ENCODE measurements around the gene CCDC188. TPM values are rescaled to one million over a fixed set of nuclear protein-coding genes. Genes with fewer than 3 reads are reported as not detected.

Gene CCDC188
- total and polyA plus RNA-seq, 9 of the 15 experiments (the other 6 are each of a cell fraction or from before 2014, with no cell fraction given), result not detected

DNA sequence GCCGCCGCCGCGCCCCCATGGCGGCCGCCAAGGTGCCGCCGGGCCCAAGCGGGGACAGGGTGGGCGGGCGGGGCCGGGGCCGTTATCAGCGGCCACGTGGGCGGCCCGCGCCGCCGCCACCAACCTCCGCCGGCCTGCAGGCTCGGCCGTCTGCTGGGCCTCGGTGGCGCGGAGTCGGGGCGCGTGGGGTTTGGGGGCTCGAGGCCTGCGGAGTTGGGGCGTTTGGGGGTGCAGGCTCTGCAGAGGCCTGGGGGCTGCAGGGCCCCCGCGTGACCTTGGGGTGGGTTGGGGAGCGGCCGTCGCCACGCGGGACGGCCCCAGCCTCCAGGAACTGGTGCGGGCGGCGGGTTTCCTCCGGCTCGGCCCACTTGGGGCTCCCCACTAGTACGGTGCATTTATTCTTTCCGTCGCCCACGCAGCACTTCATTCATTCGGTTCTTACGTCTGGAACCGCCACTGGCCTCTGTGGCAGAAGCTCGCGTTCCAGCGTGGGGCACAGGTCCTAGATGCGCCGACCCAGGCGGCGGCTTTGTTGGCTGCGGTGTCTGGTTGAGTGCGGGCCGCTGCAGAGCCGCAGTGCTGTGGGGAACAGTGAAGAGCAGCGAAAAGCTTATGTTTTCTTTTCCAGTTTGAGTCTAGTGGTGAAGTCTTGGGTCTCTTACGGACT, 33.1 kb downstream of the CCDC188 start (continued):
- TF ChIP-seq ZNF76 (CRISPR knock-in tag; IDR thresholded peaks at IDR 0.05; ENCODE audit: borderline replicate concordance) (peak; percentile 68), ZNF239 (CRISPR knock-in tag; IDR thresholded peaks at IDR 0.05) (no peak), ATF7 (IDR thresholded peaks at IDR 0.05) (no peak), ZNF830 (CRISPR knock-in tag; IDR thresholded peaks at IDR 0.05) (no peak), KLF6 (CRISPR knock-in tag; IDR thresholded peaks at IDR 0.05; ENCODE audit: borderline replicate concordance) (no peak), IRF2 (CRISPR knock-in tag; IDR thresholded peaks at IDR 0.05) (no peak), HCFC1 (IDR thresholded peaks at IDR 0.05; ENCODE audit: low read depth, low read length) (peak; percentile 1; the same call in 1 of the 2 replicates), ZNF445 (CRISPR knock-in tag; IDR thresholded peaks at IDR 0.05; ENCODE audit: low read depth) (no peak), MYBL2 (IDR thresholded peaks at IDR 0.05; ENCODE audit: low read depth) (no peak), MYBL2 (CRISPR knock-in tag; IDR thresholded peaks at IDR 0.05; ENCODE audit: borderline replicate concordance) (no peak), CEBPB (tag; IDR thresholded peaks at IDR 0.05) (no peak), ZBTB2 (IDR thresholded peaks at IDR 0.05) (peak; percentile 48; the same call in 1 of the 2 replicates), PHF20 (IDR thresholded peaks at IDR 0.05; ENCODE audit: partially characterized antibody) (no peak)
- TF ChIP-seq, protein P1, sequence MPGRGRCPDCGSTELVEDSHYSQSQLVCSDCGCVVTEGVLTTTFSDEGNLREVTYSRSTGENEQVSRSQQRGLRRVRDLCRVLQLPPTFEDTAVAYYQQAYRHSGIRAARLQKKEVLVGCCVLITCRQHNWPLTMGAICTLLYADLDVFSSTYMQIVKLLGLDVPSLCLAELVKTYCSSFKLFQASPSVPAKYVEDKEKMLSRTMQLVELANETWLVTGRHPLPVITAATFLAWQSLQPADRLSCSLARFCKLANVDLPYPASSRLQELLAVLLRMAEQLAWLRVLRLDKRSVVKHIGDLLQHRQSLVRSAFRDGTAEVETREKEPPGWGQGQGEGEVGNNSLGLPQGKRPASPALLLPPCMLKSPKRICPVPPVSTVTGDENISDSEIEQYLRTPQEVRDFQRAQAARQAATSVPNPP (IDR thresholded peaks at IDR 0.05; ENCODE audit: borderline replicate concordance, insufficient read depth, insufficient read length), result no peak
- TF ChIP-seq, protein P2, sequence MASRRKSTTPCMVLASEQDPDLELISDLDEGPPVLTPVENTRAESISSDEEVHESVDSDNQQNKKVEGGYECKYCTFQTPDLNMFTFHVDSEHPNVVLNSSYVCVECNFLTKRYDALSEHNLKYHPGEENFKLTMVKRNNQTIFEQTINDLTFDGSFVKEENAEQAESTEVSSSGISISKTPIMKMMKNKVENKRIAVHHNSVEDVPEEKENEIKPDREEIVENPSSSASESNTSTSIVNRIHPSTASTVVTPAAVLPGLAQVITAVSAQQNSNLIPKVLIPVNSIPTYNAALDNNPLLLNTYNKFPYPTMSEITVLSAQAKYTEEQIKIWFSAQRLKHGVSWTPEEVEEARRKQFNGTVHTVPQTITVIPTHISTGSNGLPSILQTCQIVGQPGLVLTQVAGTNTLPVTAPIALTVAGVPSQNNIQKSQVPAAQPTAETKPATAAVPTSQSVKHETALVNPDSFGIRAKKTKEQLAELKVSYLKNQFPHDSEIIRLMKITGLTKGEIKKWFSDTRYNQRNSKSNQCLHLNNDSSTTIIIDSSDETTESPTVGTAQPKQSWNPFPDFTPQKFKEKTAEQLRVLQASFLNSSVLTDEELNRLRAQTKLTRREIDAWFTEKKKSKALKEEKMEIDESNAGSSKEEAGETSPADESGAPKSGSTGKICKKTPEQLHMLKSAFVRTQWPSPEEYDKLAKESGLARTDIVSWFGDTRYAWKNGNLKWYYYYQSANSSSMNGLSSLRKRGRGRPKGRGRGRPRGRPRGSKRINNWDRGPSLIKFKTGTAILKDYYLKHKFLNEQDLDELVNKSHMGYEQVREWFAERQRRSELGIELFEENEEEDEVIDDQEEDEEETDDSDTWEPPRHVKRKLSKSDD (conservative IDR thresholded peaks at IDR 0.05; ENCODE audit: low read length), result no peak
- TF ChIP-seq, protein P3, sequence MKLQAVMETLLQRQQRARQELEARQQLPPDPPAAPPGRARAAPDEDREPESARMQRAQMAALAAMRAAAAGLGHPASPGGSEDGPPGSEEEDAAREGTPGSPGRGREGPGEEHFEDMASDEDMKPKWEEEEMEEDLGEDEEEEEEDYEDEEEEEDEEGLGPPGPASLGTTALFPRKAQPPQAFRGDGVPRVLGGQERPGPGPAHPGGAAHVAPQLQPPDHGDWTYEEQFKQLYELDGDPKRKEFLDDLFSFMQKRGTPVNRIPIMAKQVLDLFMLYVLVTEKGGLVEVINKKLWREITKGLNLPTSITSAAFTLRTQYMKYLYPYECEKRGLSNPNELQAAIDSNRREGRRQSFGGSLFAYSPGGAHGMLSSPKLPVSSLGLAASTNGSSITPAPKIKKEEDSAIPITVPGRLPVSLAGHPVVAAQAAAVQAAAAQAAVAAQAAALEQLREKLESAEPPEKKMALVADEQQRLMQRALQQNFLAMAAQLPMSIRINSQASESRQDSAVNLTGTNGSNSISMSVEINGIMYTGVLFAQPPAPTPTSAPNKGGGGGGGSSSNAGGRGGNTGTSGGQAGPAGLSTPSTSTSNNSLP (IDR thresholded peaks at IDR 0.05; ENCODE audit: borderline replicate concordance, low read depth, low read length), result 0 out of 2 replicates have a peak, but pooled peaks have one; percentile 42
- TF ChIP-seq, protein P4, sequence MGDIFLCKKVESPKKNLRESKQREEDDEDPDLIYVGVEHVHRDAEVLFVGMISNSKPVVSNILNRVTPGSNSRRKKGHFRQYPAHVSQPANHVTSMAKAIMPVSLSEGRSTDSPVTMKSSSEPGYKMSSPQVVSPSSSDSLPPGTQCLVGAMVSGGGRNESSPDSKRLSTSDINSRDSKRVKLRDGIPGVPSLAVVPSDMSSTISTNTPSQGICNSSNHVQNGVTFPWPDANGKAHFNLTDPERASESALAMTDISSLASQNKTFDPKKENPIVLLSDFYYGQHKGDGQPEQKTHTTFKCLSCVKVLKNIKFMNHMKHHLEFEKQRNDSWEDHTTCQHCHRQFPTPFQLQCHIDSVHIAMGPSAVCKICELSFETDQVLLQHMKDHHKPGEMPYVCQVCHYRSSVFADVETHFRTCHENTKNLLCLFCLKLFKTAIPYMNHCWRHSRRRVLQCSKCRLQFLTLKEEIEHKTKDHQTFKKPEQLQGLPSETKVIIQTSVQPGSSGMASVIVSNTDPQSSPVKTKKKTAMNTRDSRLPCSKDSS (IDR thresholded peaks at IDR 0.05; ENCODE audit: low read depth, partially characterized antibody), result no peak
